ENCODE data around the gene LST1. TPM values are rescaled to one million over a fixed set of nuclear protein-coding genes. Genes with fewer than 3 reads are reported as not detected.
A peak's percentile ranks its signal among the peaks of the same experiment; 100 is the strongest.

Gene LST1
- total RNA-seq, 6 donors from 2014 or later = 7.7 to 132 (median 33.5) TPM

GRCh38 chr6:31607317-31607716 lies 21.2 kb downstream of the LST1 start:
- Histone ChIP-seq H3K4me3 (no peak overlapping the region), H3K36me3 (no peaks in the 10 kb centered on the region), H3K4me1 (no peaks in the 10 kb centered on the region), H3K27ac (no peak overlapping the region), H3K27me3 (no peaks in the 10 kb centered on the region), H3K9me3 (no peaks in the 10 kb centered on the region)
- 78 to 91% methylated on average over 1 of the region's 1 CpG for WGBS, 2 donors
- DNase-seq (no peak), ATAC-seq (ENCODE audit: low FRiP score in 2 of 2) (no peak)
- no peak for TF ChIP-seq POLR2AphosphoS5 (IDR thresholded peaks at IDR 0.05)

GRCh38 chr6:31609519-31610406 lies 23.7 kb downstream of the LST1 start:
- Histone ChIP-seq H3K4me3 (no peak overlapping the region), H3K27me3 (no peaks in the 10 kb centered on the region), H3K4me1 (peaks cover 0 to 9% (median 3%) of the 10 kb centered on the region in 4 donors), H3K36me3 (no peaks in the 10 kb centered on the region), H3K27ac (no peak overlapping the region), H3K9me3 (no peaks in the 10 kb centered on the region)
- ATAC-seq (ENCODE audit: low FRiP score in 2 of 2) (no peak), DNase-seq (no peak)
- TF ChIP-seq CTCF (IDR thresholded peaks at IDR 0.05) = no peak
- TF ChIP-seq POLR2A (IDR thresholded peaks at IDR 0.05) = no peak
- no peak for TF ChIP-seq EP300 (IDR thresholded peaks at IDR 0.05)
- no peak for TF ChIP-seq POLR2AphosphoS5 (IDR thresholded peaks at IDR 0.05)
- 65 to 73% methylated on average over 8 of the region's 8 CpGs for WGBS, 2 donors

GRCh38 chr6:31610968-31611367 lies 24.9 kb downstream of the LST1 start:
- TF ChIP-seq POLR2A (IDR thresholded peaks at IDR 0.05) (no peak), EP300 (IDR thresholded peaks at IDR 0.05) (no peak), POLR2AphosphoS5 (IDR thresholded peaks at IDR 0.05) (no peak), CTCF (IDR thresholded peaks at IDR 0.05) (no peak)
- Histone ChIP-seq H3K4me1 (peaks cover 0 to 10% (median 3%) of the 10 kb centered on the region in 4 donors), H3K36me3 (no peaks in the 10 kb centered on the region), H3K27me3 (no peaks in the 10 kb centered on the region), H3K4me3 (no peak overlapping the region), H3K9me3 (no peaks in the 10 kb centered on the region), H3K27ac (no peak overlapping the region)
- ATAC-seq (ENCODE audit: low FRiP score in 2 of 2) (no peak), DNase-seq (no peak)
- WGBS, 2 donors = 64 to 72% methylated on average over 4 of the region's 4 CpGs

- 48 to 51% methylated on average over 8 of the region's 8 CpGs for WGBS, 2 donors
- peak in 1 of 2 donors; percentile 49 for DNase-seq
These were observed 28.1 kb downstream of the LST1 start for GRCh38 chr6:31614075-31614619.

More at GRCh38 chr6:31614075-31614619, 28.1 kb downstream of the LST1 start:
- Histone ChIP-seq H3K36me3 (no peaks in the 10 kb centered on the region), H3K4me3 (peak overlapping the region in 1 of 4 donors; percentile 43), H3K4me1 (peaks cover 0 to 13% (median 4%) of the 10 kb centered on the region in 4 donors), H3K9me3 (no peaks in the 10 kb centered on the region), H3K27me3 (no peaks in the 10 kb centered on the region), H3K27ac (peak overlapping the region; percentile 64 to 82 (median 74))
- TF ChIP-seq POLR2A (IDR thresholded peaks at IDR 0.05) = no peak
- TF ChIP-seq POLR2AphosphoS5 (IDR thresholded peaks at IDR 0.05) = no peak
- TF ChIP-seq EP300 (IDR thresholded peaks at IDR 0.05) = no peak
- no peak for TF ChIP-seq CTCF (IDR thresholded peaks at IDR 0.05)
- peak; percentile 44 to 72 for ATAC-seq (ENCODE audit: low FRiP score in 2 of 2)

Measured in upper lobe of left lung (tissue), 6 donors.